Measurements from ENCODE around the gene PASD1. TPM values are rescaled to one million over a fixed set of nuclear protein-coding genes. Genes with fewer than 3 reads are reported as not detected.

The PASD1 gene
- total RNA-seq, 5 donors from 2014 or later (not counting 1 experiment from before 2014, with no cell fraction given) = not detected

DNA sequence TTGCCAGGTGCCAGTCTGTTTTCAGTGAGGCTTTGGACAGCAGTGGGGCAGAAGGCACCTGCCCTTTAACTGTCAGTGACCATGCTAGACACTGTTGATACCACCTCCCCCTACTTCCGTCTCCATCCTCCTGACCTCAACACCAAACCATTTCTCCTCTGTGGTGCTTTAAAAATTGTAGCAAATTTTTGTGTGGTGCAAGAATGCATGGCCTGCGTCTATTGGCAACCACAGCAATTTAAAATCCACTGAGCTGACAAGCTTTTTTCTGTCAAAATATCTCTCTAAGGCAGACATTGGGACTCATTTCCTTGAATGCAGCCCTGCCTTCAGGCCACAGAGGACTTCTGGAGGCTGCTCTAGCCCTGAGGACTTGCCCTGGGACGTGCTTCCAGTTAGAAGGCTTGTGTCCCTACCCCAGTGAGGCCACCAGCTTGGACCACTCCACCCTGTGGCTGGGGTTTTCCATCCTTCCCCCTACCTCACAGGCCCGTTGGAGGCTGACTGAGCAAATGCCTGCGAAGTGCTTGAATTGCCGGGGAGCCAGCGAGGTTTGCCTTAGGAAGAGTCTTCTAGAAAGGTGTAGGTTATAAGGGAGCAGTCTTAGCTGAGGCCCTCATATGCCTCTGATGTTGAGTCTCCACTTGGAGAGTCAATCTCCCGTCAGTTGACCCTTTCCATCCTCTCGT is 138.7 kb downstream of the PASD1 start:
- H3K4me1 ChIP-seq (ENCODE audit: control insufficient read depth in 1 of 2, extremely low read depth in 1 of 2, insufficient read depth in 2 of 2, low read length in 2 of 2) = no peaks in the 10 kb centered on the region
- no peak for DNase-seq
- no CpG with 5 or more reads among the region's 9 CpGs for WGBS (ENCODE audit: insufficient coverage)
- Mint-ChIP-seq H3K4me1 (no peaks in the 10 kb centered on the region), H3K27ac (no peak overlapping the region), H3K4me3 (no peak overlapping the region), H3K36me3 (no peaks in the 10 kb centered on the region), H3K9me3 (no peaks in the 10 kb centered on the region), H3K27me3 (peaks cover 6 to 23% of the 10 kb centered on the region in 2 donors)
- H3K9me3 ChIP-seq = no peaks in the 10 kb centered on the region
- H3K27me3 ChIP-seq (replicated peaks in 1 of 2; ENCODE audit: control insufficient read depth in 2 of 2, extremely low read depth in 1 of 2, insufficient read depth in 2 of 2, low read length in 1 of 2) = no peaks in the 10 kb centered on the region
- H3K36me3 ChIP-seq (ENCODE audit: control insufficient read depth in 2 of 2, extremely low read depth in 1 of 2, insufficient read depth in 1 of 2, low read length in 1 of 2) = no peaks in the 10 kb centered on the region
- no peak for ATAC-seq (replicated peaks in 1 of 4)
- ChIA-PET POLR2A (no interaction called here), CTCF (interaction anchor here in 1 of 2 donors (0.5 kb wide), 1 partner anchor 1964 kb away, joined by 4 read pairs; no protein-coding TSS in a partner anchor)
- no peak overlapping the region for H3K4me3 ChIP-seq (ENCODE audit: control insufficient read depth in 1 of 2, extremely low read depth in 1 of 2, low read length in 1 of 2)
- H3K27ac ChIP-seq (ENCODE audit: low read length) = no peak overlapping the region

DNA sequence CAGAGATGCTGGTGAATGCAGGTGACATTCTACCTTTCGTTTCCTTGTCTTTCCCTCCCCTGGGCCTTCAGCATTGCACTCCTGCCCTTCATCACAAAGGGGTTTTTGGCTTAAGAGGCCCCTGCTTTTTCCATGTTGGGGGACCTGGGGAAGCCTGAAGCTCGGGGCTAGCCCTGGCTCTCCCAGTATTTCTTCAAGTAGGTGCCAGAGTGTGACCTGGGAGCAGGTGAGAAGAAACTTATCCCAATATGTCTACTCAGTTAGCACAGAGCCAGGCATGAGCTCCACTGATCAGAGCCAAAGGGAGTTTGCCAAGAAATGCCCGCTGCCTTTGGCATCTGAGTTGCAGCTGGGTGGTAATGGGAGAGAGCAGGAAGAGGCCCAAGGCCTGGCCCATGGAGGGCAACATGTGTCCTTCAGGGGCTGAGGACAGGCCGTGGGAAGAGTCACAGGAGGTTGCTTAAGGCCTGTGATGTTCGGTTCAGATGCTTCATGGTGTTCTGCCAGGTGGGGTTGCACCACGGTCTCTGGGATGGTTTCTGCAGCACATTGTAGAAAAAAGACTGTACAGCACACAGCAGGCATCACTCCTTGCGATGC is 139.4 kb downstream of the PASD1 start:
- Mint-ChIP-seq H3K9me3 (no peaks in the 10 kb centered on the region), H3K27me3 (peaks cover 2 to 22% of the 10 kb centered on the region in 2 donors), H3K36me3 (no peaks in the 10 kb centered on the region), H3K27ac (no peak overlapping the region), H3K4me3 (no peak overlapping the region), H3K4me1 (no peaks in the 10 kb centered on the region)
- ChIA-PET CTCF (interaction anchor here in 1 of 2 donors (0.5 kb wide), 1 partner anchor 1964 kb away, joined by 4 read pairs; no protein-coding TSS in a partner anchor), POLR2A (no interaction called here)
- WGBS (ENCODE audit: insufficient coverage) = 75% methylated on average over 2 of the region's 7 CpGs
- H3K4me3 ChIP-seq (ENCODE audit: control insufficient read depth in 1 of 2, extremely low read depth in 1 of 2, low read length in 1 of 2) = no peak overlapping the region
- no peak overlapping the region for H3K27ac ChIP-seq (ENCODE audit: low read length)
- no peaks in the 10 kb centered on the region for H3K4me1 ChIP-seq (ENCODE audit: control insufficient read depth in 1 of 2, extremely low read depth in 1 of 2, insufficient read depth in 2 of 2, low read length in 2 of 2)
- DNase-seq = no peak
- no peaks in the 10 kb centered on the region for H3K9me3 ChIP-seq
- H3K27me3 ChIP-seq (replicated peaks in 1 of 2; ENCODE audit: control insufficient read depth in 2 of 2, extremely low read depth in 1 of 2, insufficient read depth in 2 of 2, low read length in 1 of 2) = no peaks in the 10 kb centered on the region
- ATAC-seq (replicated peaks in 1 of 4) = no peak
- H3K36me3 ChIP-seq (ENCODE audit: control insufficient read depth in 2 of 2, extremely low read depth in 1 of 2, insufficient read depth in 1 of 2, low read length in 1 of 2) = no peaks in the 10 kb centered on the region

DNA sequence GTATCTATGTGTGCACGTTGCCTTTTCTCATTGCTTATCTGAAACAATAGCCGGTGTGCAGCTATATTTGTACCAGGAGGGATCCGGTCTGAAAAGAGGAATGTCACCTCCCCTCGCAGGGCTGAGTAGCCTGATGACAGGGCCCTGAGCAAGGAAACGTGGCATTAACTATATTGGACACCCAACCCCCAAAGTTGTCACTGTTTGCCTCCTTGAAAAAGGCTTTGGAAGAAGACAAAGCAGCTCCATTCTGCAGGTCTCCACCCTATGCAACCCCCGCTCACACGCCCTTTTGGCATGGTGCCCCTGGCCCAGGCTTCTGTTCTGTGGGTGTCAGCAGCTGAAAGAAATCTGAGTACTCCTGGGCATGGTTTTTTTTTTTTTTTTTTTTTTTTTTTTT is 140.0 kb downstream of the PASD1 start:
- ATAC-seq (replicated peaks in 1 of 4) (no peak), DNase-seq (no peak)
- H3K27ac Mint-ChIP-seq = no peak overlapping the region
- H3K27me3 ChIP-seq (replicated peaks in 1 of 2; ENCODE audit: control insufficient read depth in 2 of 2, extremely low read depth in 1 of 2, insufficient read depth in 2 of 2, low read length in 1 of 2) = no peaks in the 10 kb centered on the region
- H3K36me3 Mint-ChIP-seq = no peaks in the 10 kb centered on the region
- CTCF ChIA-PET = no interaction called here
- no peaks in the 10 kb centered on the region for H3K4me1 ChIP-seq (ENCODE audit: control insufficient read depth in 1 of 2, extremely low read depth in 1 of 2, insufficient read depth in 2 of 2, low read length in 2 of 2)
- H3K9me3 ChIP-seq = no peaks in the 10 kb centered on the region
- H3K36me3 ChIP-seq (ENCODE audit: control insufficient read depth in 2 of 2, extremely low read depth in 1 of 2, insufficient read depth in 1 of 2, low read length in 1 of 2) = no peaks in the 10 kb centered on the region
- no peaks in the 10 kb centered on the region for H3K4me1 Mint-ChIP-seq
- no peaks in the 10 kb centered on the region for H3K9me3 Mint-ChIP-seq
- H3K4me3 Mint-ChIP-seq = no peak overlapping the region
- no CpG with 5 or more reads among the region's 7 CpGs for WGBS (ENCODE audit: insufficient coverage)
- H3K27ac ChIP-seq (ENCODE audit: low read length) = no peak overlapping the region
- peaks cover 0 to 22% of the 10 kb centered on the region in 2 donors for H3K27me3 Mint-ChIP-seq
- H3K4me3 ChIP-seq (ENCODE audit: control insufficient read depth in 1 of 2, extremely low read depth in 1 of 2, low read length in 1 of 2) = no peak overlapping the region
- POLR2A ChIA-PET = no interaction called here

DNA sequence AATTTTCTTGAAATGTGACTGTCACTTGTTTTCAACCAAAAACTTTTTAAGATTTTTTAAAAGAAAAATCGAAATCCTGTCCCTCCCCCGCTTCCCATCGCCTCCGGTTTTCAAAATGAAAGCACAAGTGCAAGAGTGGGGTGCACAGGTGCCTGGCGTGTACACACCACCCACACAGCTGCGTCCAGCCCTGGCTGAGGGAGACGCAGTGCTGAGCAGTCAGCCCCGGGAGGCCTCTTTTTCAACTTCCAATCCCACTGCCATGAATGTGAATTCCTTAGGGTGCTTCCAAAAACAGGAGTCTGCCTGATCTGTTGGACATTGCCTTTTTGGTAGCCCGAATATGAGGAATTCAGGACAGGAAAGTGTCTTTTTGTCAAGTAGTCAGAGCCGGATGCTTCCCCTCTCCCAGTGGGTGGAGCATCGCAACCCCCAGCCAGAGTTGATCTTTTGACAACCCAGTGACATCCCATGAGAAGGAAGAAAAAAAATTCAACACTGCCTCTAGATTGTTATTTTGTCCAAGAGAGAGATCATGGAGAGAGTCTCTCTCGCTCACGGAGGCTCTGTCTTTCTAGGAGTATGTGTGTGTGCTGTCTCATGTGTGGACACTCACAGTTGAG is 140.7 kb downstream of the PASD1 start:
- Mint-ChIP-seq H3K9me3 (no peaks in the 10 kb centered on the region), H3K4me3 (no peak overlapping the region), H3K36me3 (no peaks in the 10 kb centered on the region), H3K27ac (no peak overlapping the region), H3K4me1 (no peaks in the 10 kb centered on the region), H3K27me3 (peaks cover 0 to 22% of the 10 kb centered on the region in 2 donors)
- no peaks in the 10 kb centered on the region for H3K27me3 ChIP-seq (replicated peaks in 1 of 2; ENCODE audit: control insufficient read depth in 2 of 2, extremely low read depth in 1 of 2, insufficient read depth in 2 of 2, low read length in 1 of 2)
- DNase-seq (no peak), ATAC-seq (replicated peaks in 1 of 4) (no peak)
- POLR2A ChIA-PET = no interaction called here
- WGBS (ENCODE audit: insufficient coverage) = 80% methylated on average over 2 of the region's 13 CpGs
- no peaks in the 10 kb centered on the region for H3K4me1 ChIP-seq (ENCODE audit: control insufficient read depth in 1 of 2, extremely low read depth in 1 of 2, insufficient read depth in 2 of 2, low read length in 2 of 2)
- H3K36me3 ChIP-seq (ENCODE audit: control insufficient read depth in 2 of 2, extremely low read depth in 1 of 2, insufficient read depth in 1 of 2, low read length in 1 of 2) = no peaks in the 10 kb centered on the region
- no peaks in the 10 kb centered on the region for H3K9me3 ChIP-seq
- CTCF ChIA-PET = no interaction called here
- no peak overlapping the region for H3K4me3 ChIP-seq (ENCODE audit: control insufficient read depth in 1 of 2, extremely low read depth in 1 of 2, low read length in 1 of 2)
- no peak overlapping the region for H3K27ac ChIP-seq (ENCODE audit: low read length)

DNA sequence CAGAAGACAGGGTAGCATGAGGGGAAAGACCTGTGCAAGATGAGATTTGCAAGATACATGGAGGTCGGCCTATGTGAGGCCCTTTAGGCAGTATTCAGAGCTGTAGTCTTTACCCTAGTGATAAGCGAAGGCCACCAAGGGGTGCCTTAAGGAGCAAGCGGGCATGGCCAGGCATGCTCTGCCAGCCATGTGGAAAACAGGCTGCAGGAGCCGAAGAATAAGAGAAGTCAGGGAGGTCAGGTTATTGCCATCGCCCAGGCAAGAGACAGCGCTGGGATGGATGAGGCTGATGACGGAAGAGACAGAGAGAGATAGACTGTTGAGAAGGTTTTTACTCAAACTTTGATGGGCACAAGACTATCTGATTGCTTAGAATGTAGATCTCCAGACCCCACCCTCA is 145.3 kb downstream of the PASD1 start:
- ChIA-PET CTCF (no interaction called here), POLR2A (no interaction called here)
- H3K27ac ChIP-seq (ENCODE audit: low read length) = no peak overlapping the region
- H3K4me1 ChIP-seq (ENCODE audit: control insufficient read depth in 1 of 2, extremely low read depth in 1 of 2, insufficient read depth in 2 of 2, low read length in 2 of 2) = no peaks in the 10 kb centered on the region
- Mint-ChIP-seq H3K27me3 (peaks cover 0 to 18% of the 10 kb centered on the region in 2 donors), H3K9me3 (no peaks in the 10 kb centered on the region), H3K4me3 (no peak overlapping the region), H3K4me1 (no peaks in the 10 kb centered on the region), H3K27ac (no peak overlapping the region), H3K36me3 (no peaks in the 10 kb centered on the region)
- DNase-seq = no peak
- 79% methylated on average over 4 of the region's 7 CpGs for WGBS (ENCODE audit: insufficient coverage)
- H3K4me3 ChIP-seq (ENCODE audit: control insufficient read depth in 1 of 2, extremely low read depth in 1 of 2, low read length in 1 of 2) = no peak overlapping the region
- no peaks in the 10 kb centered on the region for H3K9me3 ChIP-seq
- H3K36me3 ChIP-seq (ENCODE audit: control insufficient read depth in 2 of 2, extremely low read depth in 1 of 2, insufficient read depth in 1 of 2, low read length in 1 of 2) = no peaks in the 10 kb centered on the region
- ATAC-seq (replicated peaks in 1 of 4) = no peak
- H3K27me3 ChIP-seq (replicated peaks in 1 of 2; ENCODE audit: control insufficient read depth in 2 of 2, extremely low read depth in 1 of 2, insufficient read depth in 2 of 2, low read length in 1 of 2) = peaks cover 0 to under 1% of the 10 kb centered on the region in 2 experiments

DNA sequence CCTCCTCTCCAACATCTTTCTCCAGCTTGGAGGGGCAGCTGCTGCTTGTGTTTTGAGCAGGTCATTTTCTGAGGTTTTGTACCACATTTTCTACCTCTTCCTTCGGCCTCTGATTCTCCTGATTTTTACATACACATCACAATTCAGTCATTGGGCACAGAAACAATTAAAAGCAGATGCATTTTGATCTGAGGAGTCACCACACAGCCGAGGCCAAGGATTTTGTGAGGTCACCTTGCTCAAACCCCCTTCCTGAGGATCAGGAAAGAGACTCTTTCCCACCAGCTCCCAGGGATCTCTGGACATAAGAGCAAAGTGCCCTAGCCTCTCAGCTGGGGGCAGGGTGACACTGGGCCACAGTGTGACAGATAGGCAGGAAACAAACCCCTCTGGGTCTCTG is 147.0 kb downstream of the PASD1 start:
- H3K9me3 ChIP-seq = no peaks in the 10 kb centered on the region

More for the DNA sequence above, 147.0 kb downstream of the PASD1 start:
- H3K4me3 Mint-ChIP-seq = no peak overlapping the region
- ChIA-PET POLR2A (no interaction called here), CTCF (no interaction called here)
- DNase-seq (no peak), ATAC-seq (replicated peaks in 1 of 4) (no peak)
- Histone ChIP-seq H3K36me3 (ENCODE audit: control insufficient read depth in 2 of 2, extremely low read depth in 1 of 2, insufficient read depth in 1 of 2, low read length in 1 of 2) (no peaks in the 10 kb centered on the region), H3K27me3 (replicated peaks in 1 of 2; ENCODE audit: control insufficient read depth in 2 of 2, extremely low read depth in 1 of 2, insufficient read depth in 2 of 2, low read length in 1 of 2) (peaks cover 0 to 2% of the 10 kb centered on the region in 2 experiments), H3K4me3 (ENCODE audit: control insufficient read depth in 1 of 2, extremely low read depth in 1 of 2, low read length in 1 of 2) (no peak overlapping the region), H3K4me1 (ENCODE audit: control insufficient read depth in 1 of 2, extremely low read depth in 1 of 2, insufficient read depth in 2 of 2, low read length in 2 of 2) (no peaks in the 10 kb centered on the region), H3K27ac (ENCODE audit: low read length) (no peak overlapping the region)
- H3K4me1 Mint-ChIP-seq = no peaks in the 10 kb centered on the region
- no CpG with 5 or more reads among the region's 2 CpGs for WGBS (ENCODE audit: insufficient coverage)
- no peak overlapping the region for H3K27ac Mint-ChIP-seq
- no peaks in the 10 kb centered on the region for H3K9me3 Mint-ChIP-seq
- peaks cover 0 to 16% of the 10 kb centered on the region in 2 donors for H3K27me3 Mint-ChIP-seq
- no peaks in the 10 kb centered on the region for H3K36me3 Mint-ChIP-seq

All from T-cell (primary cell).